Upper lobe of left lung (tissue), 6 donors: ENCODE results near the gene DRC7. TPM values are rescaled to one million over a fixed set of nuclear protein-coding genes. Genes with fewer than 3 reads are reported as not detected.

ENCODE experiments used
- ATAC-seq, 2 donors: fragments of 200-7000 bp; cut with Tn5 transposase; one replicate each; pipeline ENCODE4 v1.9.1; 2022; ENCODE audit warnings: mild to moderate bottlenecking in 2 of 2, moderate library complexity in 2 of 2; ENCODE audit not compliant: low FRiP score in 2 of 2
- DNase-seq, 2 donors: peaks; one replicate each; pipeline ENCODE4 v3.0.0-alpha.2; 2019 to 2020
- H3K27ac ChIP-seq, 4 donors: fragments of 200-600 bp; sonication (generic); one replicate each; pipeline ENCODE4 v1.5.1; 2016 to 2019
- H3K27me3 ChIP-seq, 4 donors: fragments of 200-600 bp; sonication (generic); one replicate each; pipeline ENCODE4 v1.5.1; 2017 to 2019
- H3K36me3 ChIP-seq, 4 donors: fragments of 200-600 bp; sonication (generic); one replicate each; pipeline ENCODE4 v1.5.1; 2016 to 2019
- H3K4me1 ChIP-seq, 4 donors: fragments of 200-600 bp; sonication (generic); one replicate each; pipeline ENCODE4 v1.5.1; 2018 to 2019
- H3K4me3 ChIP-seq, 4 donors: fragments of 200-600 bp; sonication (generic); one replicate each; pipeline ENCODE4 v1.5.1; 2017 to 2019; ENCODE audit warnings: mild to moderate bottlenecking in 2 of 4, moderate library complexity in 1 of 4
- H3K9me3 ChIP-seq, 4 donors: fragments of 200-600 bp; sonication (generic); one replicate each; pipeline ENCODE4 v1.5.1; 2018 to 2019
- EP300 ChIP-seq, 4 donors: sonication (generic); formaldehyde crosslinking; IDR thresholded peaks; one replicate each; pipeline ENCODE4 v1.5.1; 2017; ENCODE audit warnings: antibody characterized with exemption in 4 of 4, control low read depth in 2 of 4
- POLR2A ChIP-seq, 4 donors: fragments of 450-650 bp; IDR thresholded peaks; one replicate each; pipeline ENCODE4 v1.5.1; 2016 to 2017; ENCODE audit warnings: antibody characterized with exemption in 4 of 4, mild to moderate bottlenecking in 2 of 4
- POLR2AphosphoS5 ChIP-seq, 2 donors: sonication (generic); formaldehyde crosslinking; IDR thresholded peaks; one replicate each; pipeline ENCODE4 v1.5.1; 2017; ENCODE audit warnings: antibody characterized with exemption in 2 of 2
- WGBS, 2 donors: methylation state at CpG; one replicate each; pipeline ENCODE4 v1.1.5; 2017 to 2018; 5-methylcytosine and 5-hydroxymethylcytosine counted together
- total RNA-seq, 6 donors: library from RNA; depleted of rRNA in 4 of 6; stranded (reverse); fragments of >200 nt in 4 of 6; gene quantifications; one replicate each; pipeline versions ENCODE4 v1.1.0 to v1.2.1, GENCODE V29; 2016 to 2021
- TF ChIP-seq, protein P1 (sequence below), 6 experiments: fragments of 450-650 bp in 4 of 6; fragments of 200-600 bp in 2 of 6; sonication (generic) in 2 of 6; IDR thresholded peaks; one replicate each; pipeline ENCODE4 v1.5.1; 2016 to 2019; ENCODE audit warnings: antibody characterized with exemption in 6 of 6
- donor health status: DM: no; HTN: no; CAD: no; lungs with moderate emphysema.
- donor health status: DM: no; HTN: yes; CAD: no; lungs with severe emphysema.

DRC7 gene
- total RNA-seq, 6 donors from 2014 or later: 1.2 to 15.9 (median 7.8) TPM

GRCh38 chr16:57684626-57685358, 9.8 kb upstream of the DRC7 start:
- Histone ChIP-seq H3K36me3 (no peaks in the 10 kb centered on the region), H3K9me3 (no peaks in the 10 kb centered on the region), H3K27ac (no peak overlapping the region), H3K4me3 (no peak overlapping the region), H3K27me3 (no peaks in the 10 kb centered on the region), H3K4me1 (peaks cover 0 to 7% (median 2%) of the 10 kb centered on the region in 4 donors)
- TF ChIP-seq POLR2AphosphoS5 (IDR thresholded peaks at IDR 0.05) (no peak), POLR2A (IDR thresholded peaks at IDR 0.05) (no peak), EP300 (IDR thresholded peaks at IDR 0.05) (no peak)
- TF ChIP-seq, protein P1, sequence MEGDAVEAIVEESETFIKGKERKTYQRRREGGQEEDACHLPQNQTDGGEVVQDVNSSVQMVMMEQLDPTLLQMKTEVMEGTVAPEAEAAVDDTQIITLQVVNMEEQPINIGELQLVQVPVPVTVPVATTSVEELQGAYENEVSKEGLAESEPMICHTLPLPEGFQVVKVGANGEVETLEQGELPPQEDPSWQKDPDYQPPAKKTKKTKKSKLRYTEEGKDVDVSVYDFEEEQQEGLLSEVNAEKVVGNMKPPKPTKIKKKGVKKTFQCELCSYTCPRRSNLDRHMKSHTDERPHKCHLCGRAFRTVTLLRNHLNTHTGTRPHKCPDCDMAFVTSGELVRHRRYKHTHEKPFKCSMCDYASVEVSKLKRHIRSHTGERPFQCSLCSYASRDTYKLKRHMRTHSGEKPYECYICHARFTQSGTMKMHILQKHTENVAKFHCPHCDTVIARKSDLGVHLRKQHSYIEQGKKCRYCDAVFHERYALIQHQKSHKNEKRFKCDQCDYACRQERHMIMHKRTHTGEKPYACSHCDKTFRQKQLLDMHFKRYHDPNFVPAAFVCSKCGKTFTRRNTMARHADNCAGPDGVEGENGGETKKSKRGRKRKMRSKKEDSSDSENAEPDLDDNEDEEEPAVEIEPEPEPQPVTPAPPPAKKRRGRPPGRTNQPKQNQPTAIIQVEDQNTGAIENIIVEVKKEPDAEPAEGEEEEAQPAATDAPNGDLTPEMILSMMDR (IDR thresholded peaks at IDR 0.05): no peak
- 91 to 95% methylated on average over 7 to 8 of the region's 8 CpGs for WGBS, 2 donors
- DNase-seq (peak in 1 of 2 donors; percentile 34), ATAC-seq (no peak)

DNA sequence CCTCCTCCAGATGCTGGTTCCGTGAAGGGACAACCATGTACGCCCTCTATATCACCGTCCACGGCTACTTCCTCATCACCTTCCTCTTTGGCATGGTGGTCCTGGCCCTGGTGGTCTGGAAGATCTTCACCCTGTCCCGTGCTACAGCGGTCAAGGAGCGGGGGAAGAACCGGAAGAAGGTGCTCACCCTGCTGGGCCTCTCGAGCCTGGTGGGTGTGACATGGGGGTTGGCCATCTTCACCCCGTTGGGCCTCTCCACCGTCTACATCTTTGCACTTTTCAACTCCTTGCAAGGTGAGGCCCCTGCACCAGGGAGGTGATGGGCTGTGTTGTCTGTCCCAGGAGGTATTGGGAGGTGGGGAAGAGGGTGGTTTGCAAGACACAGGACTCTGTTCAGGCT, 9.0 kb upstream of the DRC7 start:
- Histone ChIP-seq H3K27me3 (no peaks in the 10 kb centered on the region), H3K36me3 (no peaks in the 10 kb centered on the region)

GRCh38 chr16:57686577-57686976, 8.0 kb upstream of the DRC7 start:
- ATAC-seq (no peak), DNase-seq (no peak)
- peaks cover 0 to 10% (median 3%) of the 10 kb centered on the region in 4 donors for H3K4me1 ChIP-seq
- no peaks in the 10 kb centered on the region for H3K36me3 ChIP-seq
- no peaks in the 10 kb centered on the region for H3K27me3 ChIP-seq
- no peak overlapping the region for H3K4me3 ChIP-seq
- 61 to 89% methylated on average over 4 of the region's 4 CpGs for WGBS, 2 donors
- no peaks in the 10 kb centered on the region for H3K9me3 ChIP-seq
- TF ChIP-seq POLR2A (IDR thresholded peaks at IDR 0.05): no peak
- TF ChIP-seq EP300 (IDR thresholded peaks at IDR 0.05): no peak
- TF ChIP-seq, protein P1 (IDR thresholded peaks at IDR 0.05): no peak
- TF ChIP-seq POLR2AphosphoS5 (IDR thresholded peaks at IDR 0.05): no peak
- no peak overlapping the region for H3K27ac ChIP-seq

More for the DNA sequence above, 9.0 kb upstream of the DRC7 start:
- no peak overlapping the region for H3K4me3 ChIP-seq
- 90 to 96% methylated on average over 10 to 11 of the region's 11 CpGs for WGBS, 2 donors
- peaks cover 0 to 10% (median 3%) of the 10 kb centered on the region in 4 donors for H3K4me1 ChIP-seq
- no peak for TF ChIP-seq POLR2AphosphoS5 (IDR thresholded peaks at IDR 0.05)
- TF ChIP-seq, protein P1 (IDR thresholded peaks at IDR 0.05): no peak
- TF ChIP-seq POLR2A (IDR thresholded peaks at IDR 0.05): no peak
- TF ChIP-seq EP300 (IDR thresholded peaks at IDR 0.05): no peak
- H3K9me3 ChIP-seq: no peaks in the 10 kb centered on the region
- no peak overlapping the region for H3K27ac ChIP-seq
- no peak for DNase-seq
- no peak for ATAC-seq

DNA sequence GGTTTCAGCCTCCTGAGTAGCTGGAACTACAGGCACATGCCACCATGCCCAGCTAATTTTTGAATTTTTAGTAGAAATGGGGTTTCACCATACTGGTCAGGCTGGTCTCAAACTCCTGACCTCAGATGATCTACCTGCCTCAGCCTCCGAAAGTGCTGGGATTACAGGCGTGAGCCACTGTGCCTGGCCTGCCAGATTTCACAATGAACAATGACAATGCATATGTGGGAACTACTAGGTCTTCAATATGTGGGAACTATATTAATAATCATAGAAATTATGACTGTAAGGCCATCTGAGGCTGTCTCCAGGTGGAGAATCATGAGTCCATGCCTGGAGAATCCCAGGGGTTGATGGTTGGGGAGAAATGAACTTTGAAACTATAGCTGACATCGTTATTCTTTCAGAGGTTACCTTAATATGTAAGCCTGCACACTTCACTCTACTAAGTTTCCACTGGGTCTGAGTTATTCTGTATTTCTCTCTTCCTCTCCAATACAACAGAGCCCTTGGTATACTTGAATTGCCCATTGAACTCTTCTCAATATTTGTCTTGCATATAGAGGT, 7.2 kb upstream of the DRC7 start:
- TF ChIP-seq EP300 (IDR thresholded peaks at IDR 0.05) (no peak), POLR2AphosphoS5 (IDR thresholded peaks at IDR 0.05) (no peak), POLR2A (IDR thresholded peaks at IDR 0.05) (no peak)
- TF ChIP-seq, protein P1 (IDR thresholded peaks at IDR 0.05): no peak
- Histone ChIP-seq H3K36me3 (no peaks in the 10 kb centered on the region), H3K4me3 (no peak overlapping the region), H3K4me1 (peaks cover 0 to 10% (median 3%) of the 10 kb centered on the region in 4 donors), H3K27me3 (no peaks in the 10 kb centered on the region), H3K9me3 (no peaks in the 10 kb centered on the region), H3K27ac (no peak overlapping the region)
- ATAC-seq: no peak
- WGBS, 2 donors: 64 to 75% methylated on average over 3 of the region's 3 CpGs
- no peak for DNase-seq
